ENCODE results near the gene SPATA19.

SPATA19 gene

GRCh38 chr11:133835593-133836548, 9.4 kb downstream of the SPATA19 start:
- TF ChIP-seq, protein P1, sequence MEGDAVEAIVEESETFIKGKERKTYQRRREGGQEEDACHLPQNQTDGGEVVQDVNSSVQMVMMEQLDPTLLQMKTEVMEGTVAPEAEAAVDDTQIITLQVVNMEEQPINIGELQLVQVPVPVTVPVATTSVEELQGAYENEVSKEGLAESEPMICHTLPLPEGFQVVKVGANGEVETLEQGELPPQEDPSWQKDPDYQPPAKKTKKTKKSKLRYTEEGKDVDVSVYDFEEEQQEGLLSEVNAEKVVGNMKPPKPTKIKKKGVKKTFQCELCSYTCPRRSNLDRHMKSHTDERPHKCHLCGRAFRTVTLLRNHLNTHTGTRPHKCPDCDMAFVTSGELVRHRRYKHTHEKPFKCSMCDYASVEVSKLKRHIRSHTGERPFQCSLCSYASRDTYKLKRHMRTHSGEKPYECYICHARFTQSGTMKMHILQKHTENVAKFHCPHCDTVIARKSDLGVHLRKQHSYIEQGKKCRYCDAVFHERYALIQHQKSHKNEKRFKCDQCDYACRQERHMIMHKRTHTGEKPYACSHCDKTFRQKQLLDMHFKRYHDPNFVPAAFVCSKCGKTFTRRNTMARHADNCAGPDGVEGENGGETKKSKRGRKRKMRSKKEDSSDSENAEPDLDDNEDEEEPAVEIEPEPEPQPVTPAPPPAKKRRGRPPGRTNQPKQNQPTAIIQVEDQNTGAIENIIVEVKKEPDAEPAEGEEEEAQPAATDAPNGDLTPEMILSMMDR (IDR thresholded peaks at IDR 0.05; ENCODE audit: low read depth, low read length) = no peak
- no peak for DNase-seq (ENCODE audit: extremely low read depth, low read depth)

- no peak for DNase-seq (ENCODE audit: extremely low read depth, low read depth)
- TF ChIP-seq, protein P1 (IDR thresholded peaks at IDR 0.05; ENCODE audit: low read depth, low read length) = no peak
Observed at GRCh38 chr11:133834682-133835592, 10.4 kb downstream of the SPATA19 start.

DNA sequence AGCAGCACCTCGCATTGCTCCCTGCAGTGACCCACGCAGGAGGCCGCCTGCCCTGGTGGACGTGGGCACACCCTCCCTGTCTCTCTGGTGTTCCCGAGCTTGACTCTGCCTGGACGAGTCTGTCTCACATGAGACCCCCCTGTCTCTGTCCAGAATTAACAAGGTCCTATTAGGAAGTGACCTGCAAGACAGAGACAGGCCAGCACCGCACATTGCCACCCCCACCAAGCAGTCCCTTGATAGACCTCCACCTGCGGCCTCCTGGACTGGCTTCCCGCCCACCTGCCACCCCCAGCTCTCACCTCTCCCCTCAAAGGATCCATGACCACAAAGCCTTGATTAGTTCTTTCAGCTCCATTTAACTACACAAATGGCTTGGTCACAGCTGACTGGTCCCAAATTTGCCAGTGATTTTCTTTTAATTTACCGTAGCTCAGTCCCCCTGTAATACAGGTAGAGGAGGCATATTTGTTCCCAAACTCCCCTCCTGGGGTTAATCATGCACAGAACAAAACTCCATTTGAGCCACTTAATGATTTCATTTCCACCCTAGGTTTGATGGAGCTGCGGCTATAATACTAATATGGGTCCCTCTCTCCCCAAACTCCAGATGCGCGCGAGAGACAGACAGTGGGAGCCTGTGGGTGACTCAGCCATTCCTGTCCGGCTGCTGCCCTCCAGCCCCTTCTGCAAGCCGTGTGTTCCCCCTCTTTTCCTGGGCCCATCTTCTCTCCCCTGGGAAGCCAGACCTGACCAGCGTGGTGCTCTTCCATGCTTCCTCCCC, 11.2 kb downstream of the SPATA19 start:
- DNase-seq (ENCODE audit: extremely low read depth, low read depth) = no peak
- TF ChIP-seq, protein P1 (IDR thresholded peaks at IDR 0.05; ENCODE audit: low read depth, low read length) = no peak

DNA sequence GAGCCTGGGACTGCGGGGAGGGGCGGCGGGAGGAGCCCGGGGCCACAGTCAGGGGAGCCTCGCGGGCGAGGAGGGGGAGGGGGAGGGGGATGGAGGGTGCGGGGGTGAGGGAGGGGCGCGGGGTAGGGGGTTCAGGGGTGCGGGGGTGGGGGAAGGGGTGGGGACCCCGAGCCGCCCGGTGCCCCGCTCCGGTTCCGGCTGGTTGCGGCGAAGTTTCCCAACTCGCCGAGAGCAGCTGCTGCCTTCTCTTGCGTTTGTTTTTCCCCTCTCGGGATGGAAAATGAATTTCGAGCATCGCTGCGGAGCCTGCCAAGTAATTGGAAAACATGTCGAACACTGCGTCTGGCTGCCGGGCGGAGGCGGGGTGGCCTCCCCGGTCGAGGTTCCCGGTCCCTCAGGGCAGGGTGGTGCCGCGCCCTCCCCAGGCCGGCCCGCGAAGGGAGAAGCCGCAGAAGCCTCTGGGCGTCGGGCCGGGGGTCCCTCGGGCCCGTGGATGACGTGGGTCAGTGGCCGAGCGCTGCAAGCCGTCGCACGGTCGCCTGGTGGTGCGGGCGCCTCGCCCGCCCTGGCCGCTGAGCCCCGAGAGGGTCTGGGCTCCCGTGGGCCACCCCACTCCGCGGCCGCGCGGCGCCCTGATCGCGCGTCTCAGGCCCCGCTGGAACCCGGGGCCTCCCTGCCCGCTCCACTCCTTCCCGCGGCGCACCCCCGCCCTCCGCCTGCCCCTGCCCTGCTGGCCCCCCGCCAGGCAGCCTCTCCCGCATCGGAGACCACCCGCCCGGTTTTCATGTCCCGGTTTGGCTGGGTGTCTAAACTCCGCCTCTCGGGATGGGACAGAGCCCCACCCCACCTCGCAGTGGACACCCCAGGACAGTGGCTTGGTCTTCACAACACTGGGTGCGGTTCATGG, 12.1 kb downstream of the SPATA19 start:
- DNase-seq (ENCODE audit: extremely low read depth, low read depth) = no peak
- TF ChIP-seq, protein P1 (IDR thresholded peaks at IDR 0.05; ENCODE audit: low read depth, low read length) = no peak

- TF ChIP-seq, protein P1 (IDR thresholded peaks at IDR 0.05; ENCODE audit: low read depth, low read length) = no peak
- no peak for DNase-seq (ENCODE audit: extremely low read depth, low read depth)
Observed at GRCh38 chr11:133832096-133832990, 13.0 kb downstream of the SPATA19 start.

All from AG09319 (cell line).